ENCODE results near the gene BCL2L13. TPM values are rescaled to one million over a fixed set of nuclear protein-coding genes. Genes with fewer than 3 reads are reported as not detected.
"Not testable (repeated sequence)": the region's sequence is repeated elsewhere in the genome, so short reads cannot be mapped to it uniquely, and the experiment has no call there.

BCL2L13 gene
- total RNA-seq, 6 donors from 2014 or later = 40.4 to 67.1 (median 45.7) TPM

DNA sequence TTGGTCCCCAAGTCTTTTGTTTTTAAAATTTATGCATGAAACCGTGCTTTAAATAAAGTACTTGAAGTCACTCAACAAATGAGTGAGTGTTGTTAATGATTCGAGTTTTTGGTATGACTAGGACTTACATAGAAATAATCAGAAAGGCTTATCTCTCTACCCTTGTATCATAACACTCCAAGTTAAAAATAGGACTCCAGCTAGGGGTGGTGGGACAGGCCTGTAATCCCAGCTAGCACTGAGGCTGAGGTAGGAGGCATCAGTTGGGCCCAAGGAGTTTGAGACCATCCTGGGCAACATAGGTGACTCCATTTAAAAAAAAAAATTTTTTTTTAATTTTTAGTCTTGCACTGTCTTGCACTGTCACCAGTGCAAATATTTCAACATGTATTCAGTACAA lies 55.6 kb downstream of the BCL2L13 start:
- H3K9me3 ChIP-seq = no peaks in the 10 kb centered on the region
- no peaks in the 10 kb centered on the region for H3K4me1 ChIP-seq
- no peak for TF ChIP-seq POLR2A (IDR thresholded peaks at IDR 0.05)
- TF ChIP-seq POLR2AphosphoS5 (IDR thresholded peaks at IDR 0.05) = no peak
- no peak for TF ChIP-seq EP300 (IDR thresholded peaks at IDR 0.05)
- TF ChIP-seq, protein P1, sequence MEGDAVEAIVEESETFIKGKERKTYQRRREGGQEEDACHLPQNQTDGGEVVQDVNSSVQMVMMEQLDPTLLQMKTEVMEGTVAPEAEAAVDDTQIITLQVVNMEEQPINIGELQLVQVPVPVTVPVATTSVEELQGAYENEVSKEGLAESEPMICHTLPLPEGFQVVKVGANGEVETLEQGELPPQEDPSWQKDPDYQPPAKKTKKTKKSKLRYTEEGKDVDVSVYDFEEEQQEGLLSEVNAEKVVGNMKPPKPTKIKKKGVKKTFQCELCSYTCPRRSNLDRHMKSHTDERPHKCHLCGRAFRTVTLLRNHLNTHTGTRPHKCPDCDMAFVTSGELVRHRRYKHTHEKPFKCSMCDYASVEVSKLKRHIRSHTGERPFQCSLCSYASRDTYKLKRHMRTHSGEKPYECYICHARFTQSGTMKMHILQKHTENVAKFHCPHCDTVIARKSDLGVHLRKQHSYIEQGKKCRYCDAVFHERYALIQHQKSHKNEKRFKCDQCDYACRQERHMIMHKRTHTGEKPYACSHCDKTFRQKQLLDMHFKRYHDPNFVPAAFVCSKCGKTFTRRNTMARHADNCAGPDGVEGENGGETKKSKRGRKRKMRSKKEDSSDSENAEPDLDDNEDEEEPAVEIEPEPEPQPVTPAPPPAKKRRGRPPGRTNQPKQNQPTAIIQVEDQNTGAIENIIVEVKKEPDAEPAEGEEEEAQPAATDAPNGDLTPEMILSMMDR (IDR thresholded peaks at IDR 0.05) = no peak
- H3K27ac ChIP-seq = no peak overlapping the region
- peaks cover 0 to 32% (median 11%) of the 10 kb centered on the region in 4 donors for H3K36me3 ChIP-seq
- DNase-seq (no peak), ATAC-seq (ENCODE audit: low FRiP score in 2 of 2) (no peak)
- WGBS, 2 donors = 74 to 75% methylated on average over 2 of the region's 2 CpGs
- H3K4me3 ChIP-seq = no peak overlapping the region
- no peaks in the 10 kb centered on the region for H3K27me3 ChIP-seq

DNA sequence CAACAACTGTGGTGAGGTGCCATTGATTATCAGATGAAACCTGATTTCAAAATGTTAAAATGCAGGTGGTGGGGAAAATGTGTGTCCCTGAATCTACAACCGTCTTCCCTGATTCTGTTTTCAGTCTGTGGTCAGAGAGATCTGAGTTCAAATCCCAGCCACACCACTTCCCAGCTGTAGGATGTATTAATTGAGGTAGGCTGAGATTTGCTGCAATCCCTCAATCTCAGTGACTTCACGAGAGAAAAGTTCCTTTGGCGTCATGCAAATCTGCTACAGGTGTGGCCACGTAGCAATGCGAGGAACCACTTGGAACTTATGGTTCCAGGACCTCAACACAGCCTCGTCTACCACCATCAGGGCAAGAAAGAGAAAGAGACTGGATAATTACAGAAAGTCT lies 56.2 kb downstream of the BCL2L13 start:
- H3K27ac ChIP-seq = no peak overlapping the region
- H3K4me3 ChIP-seq = no peak overlapping the region
- H3K36me3 ChIP-seq = peaks cover 0 to 27% (median 9%) of the 10 kb centered on the region in 4 donors
- H3K9me3 ChIP-seq = no peaks in the 10 kb centered on the region
- H3K27me3 ChIP-seq = no peaks in the 10 kb centered on the region
- 78 to 85% methylated on average over 6 of the region's 6 CpGs for WGBS, 2 donors
- no peaks in the 10 kb centered on the region for H3K4me1 ChIP-seq
- no peak for ATAC-seq (ENCODE audit: low FRiP score in 2 of 2)
- TF ChIP-seq POLR2A (IDR thresholded peaks at IDR 0.05) = no peak
- no peak for TF ChIP-seq EP300 (IDR thresholded peaks at IDR 0.05)
- TF ChIP-seq, protein P1 (IDR thresholded peaks at IDR 0.05) = no peak
- TF ChIP-seq POLR2AphosphoS5 (IDR thresholded peaks at IDR 0.05) = no peak
- no peak for DNase-seq

DNA sequence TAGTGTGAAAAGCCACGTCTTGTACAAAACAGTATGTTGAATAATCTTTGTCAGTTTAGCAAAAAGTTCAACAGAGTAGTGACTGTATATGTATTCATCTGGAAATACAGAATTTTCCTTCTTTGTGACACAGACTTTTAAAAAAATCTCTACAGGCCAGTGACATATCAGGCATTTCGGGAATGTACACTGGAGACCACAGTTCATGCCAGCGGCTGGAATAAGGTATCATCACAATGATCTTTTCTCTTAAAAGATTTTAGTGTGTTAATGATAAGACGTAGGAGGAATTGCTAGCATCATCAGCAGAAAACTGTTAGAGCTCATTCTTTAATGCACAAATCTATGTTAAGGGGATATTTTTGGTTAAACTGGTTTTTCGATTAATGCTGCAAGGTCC lies 57.4 kb downstream of the BCL2L13 start:
- 94 to 97% methylated on average over 5 of the region's 5 CpGs for WGBS, 2 donors
- Histone ChIP-seq H3K27ac (no peak overlapping the region), H3K4me1 (no peaks in the 10 kb centered on the region), H3K27me3 (no peaks in the 10 kb centered on the region), H3K4me3 (no peak overlapping the region), H3K36me3 (peaks cover 0 to 19% (median 8%) of the 10 kb centered on the region in 4 donors), H3K9me3 (no peaks in the 10 kb centered on the region)
- ATAC-seq (ENCODE audit: low FRiP score in 2 of 2) (no peak), DNase-seq (no peak)
- TF ChIP-seq POLR2AphosphoS5 (IDR thresholded peaks at IDR 0.05) (no peak), POLR2A (IDR thresholded peaks at IDR 0.05) (no peak), EP300 (IDR thresholded peaks at IDR 0.05) (no peak)
- TF ChIP-seq, protein P1 (IDR thresholded peaks at IDR 0.05) = no peak

DNA sequence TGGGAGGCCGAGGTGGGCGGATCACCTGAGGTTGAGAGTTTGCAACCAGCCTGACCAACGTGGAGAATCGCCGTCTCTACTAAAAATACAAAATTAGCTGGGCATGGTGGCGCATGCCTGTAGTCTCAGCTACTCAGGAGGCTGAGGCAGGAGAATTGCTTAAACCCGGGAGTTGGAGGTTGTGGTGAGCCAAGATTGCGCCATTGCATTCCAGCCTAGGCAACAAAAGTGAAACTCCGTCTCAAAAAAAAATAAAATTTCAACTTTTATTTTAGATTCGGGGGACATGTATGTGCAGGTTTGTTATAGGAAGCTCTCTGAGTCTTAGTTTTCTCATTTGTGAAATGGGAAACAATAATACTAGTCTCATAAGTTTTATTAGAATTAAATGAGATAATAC lies 58.6 kb downstream of the BCL2L13 start:
- not testable (repeated sequence) for ATAC-seq (ENCODE audit: low FRiP score in 2 of 2); H3K9me3 ChIP-seq; H3K4me1 ChIP-seq; H3K4me3 ChIP-seq; H3K27me3 ChIP-seq; H3K27ac ChIP-seq
- DNase-seq = peak in 1 of 2 donors; percentile 22
- H3K36me3 ChIP-seq = peaks cover 0 to 23% (median 7%) of the 10 kb centered on the region in 4 donors
- 76 to 78% methylated on average over 10 of the region's 10 CpGs for WGBS, 2 donors

DNA sequence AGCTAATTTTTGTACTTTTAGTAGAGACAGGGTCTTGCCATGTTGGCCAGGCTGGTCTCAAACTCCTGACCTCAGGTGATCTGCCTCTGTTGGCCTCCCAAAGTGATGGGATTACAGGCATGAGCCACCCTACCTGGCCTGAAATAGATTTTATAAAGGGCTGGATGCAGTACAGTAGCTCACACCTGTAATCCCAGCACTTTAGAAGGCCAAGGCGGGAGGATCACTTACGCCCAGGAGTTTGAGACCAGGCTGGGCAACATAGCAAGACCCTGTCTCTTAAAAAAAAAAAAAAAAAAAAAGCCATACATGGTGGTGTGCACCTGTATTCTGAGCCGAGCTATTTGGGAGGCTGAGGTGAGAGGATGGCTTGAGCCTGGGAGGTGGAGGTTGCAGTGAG lies 59.7 kb downstream of the BCL2L13 start:
- H3K36me3 ChIP-seq = peaks cover 0 to 29% (median 13%) of the 10 kb centered on the region in 4 donors
- H3K4me1 ChIP-seq; H3K27ac ChIP-seq; DNase-seq; H3K4me3 ChIP-seq; H3K9me3 ChIP-seq; ATAC-seq (ENCODE audit: low FRiP score in 2 of 2); H3K27me3 ChIP-seq: not testable (repeated sequence)
- 100% methylated on average over 1 to 3 of the region's 3 CpGs for WGBS, 2 donors

DNA sequence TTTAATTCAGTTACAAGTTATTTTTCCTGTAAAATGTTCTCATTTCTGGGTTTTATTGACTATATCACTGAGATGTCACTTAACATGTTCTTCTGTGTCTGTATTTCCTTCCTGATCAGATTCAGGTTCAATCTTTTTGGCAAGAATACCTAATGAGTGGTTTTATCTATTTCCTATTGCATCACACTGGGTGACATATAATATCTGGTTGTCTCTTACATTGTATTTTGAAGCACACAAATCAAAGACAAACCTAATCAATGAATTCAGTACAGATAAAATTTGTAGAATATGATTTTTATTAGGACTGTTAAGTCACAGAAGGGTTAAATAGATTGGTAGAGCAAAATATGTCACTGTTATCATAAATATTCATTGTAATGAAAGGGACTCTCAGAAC lies 60.4 kb downstream of the BCL2L13 start:
- H3K9me3 ChIP-seq = no peaks in the 10 kb centered on the region

More for the DNA sequence above, 60.4 kb downstream of the BCL2L13 start:
- DNase-seq (no peak), ATAC-seq (ENCODE audit: low FRiP score in 2 of 2) (no peak)
- H3K4me1 ChIP-seq = no peaks in the 10 kb centered on the region
- H3K27me3 ChIP-seq = no peaks in the 10 kb centered on the region
- H3K4me3 ChIP-seq = no peak overlapping the region
- H3K36me3 ChIP-seq = peaks cover 0 to 35% (median 13%) of the 10 kb centered on the region in 4 donors
- no peak overlapping the region for H3K27ac ChIP-seq
- TF ChIP-seq EP300 (IDR thresholded peaks at IDR 0.05) (no peak), POLR2AphosphoS5 (IDR thresholded peaks at IDR 0.05) (no peak), POLR2A (IDR thresholded peaks at IDR 0.05) (no peak)
- TF ChIP-seq, protein P1 (IDR thresholded peaks at IDR 0.05) = no peak
